Vagina (tissue), 2 donors: ENCODE results near the gene MAST2.

ENCODE experiments used
- CTCF ChIP-seq, 3 experiments: fragments of 450-650 bp in 2 of 3; fragments of 200-600 bp in 1 of 3; sonication (generic) in 1 of 3; IDR thresholded peaks; one replicate each; pipeline ENCODE4 v1.5.1; 2017 to 2019; ENCODE audit warnings: antibody characterized with exemption in 3 of 3, mild to moderate bottlenecking in 2 of 3, moderate library complexity in 2 of 3
- POLR2A ChIP-seq, 2 donors: fragments of 450-650 bp; IDR thresholded peaks; one replicate each; pipeline ENCODE4 v1.6.1; 2017; ENCODE audit warnings: antibody characterized with exemption in 2 of 2, mild to moderate bottlenecking in 2 of 2, moderate library complexity in 2 of 2
- POLR2AphosphoS5 ChIP-seq, 2 donors: sonication (generic); formaldehyde crosslinking; IDR thresholded peaks; one replicate each; pipeline ENCODE4 v1.9.0; 2017; ENCODE audit warnings: antibody characterized with exemption in 2 of 2, mild to moderate bottlenecking in 2 of 2, low read depth in 1 of 2; ENCODE audit not compliant: insufficient read depth in 1 of 2

- no peak for TF ChIP-seq CTCF (IDR thresholded peaks at IDR 0.05)
- no peak for TF ChIP-seq POLR2A (IDR thresholded peaks at IDR 0.05)
- TF ChIP-seq POLR2AphosphoS5 (IDR thresholded peaks at IDR 0.05; ENCODE audit: insufficient read depth in 1 of 2, low read depth in 1 of 2): no peak
These were observed 278.2 kb downstream of the MAST2 start for GRCh38 chr1:46081619-46082018.
